K562 (cell line): ENCODE data around the gene CSTA. TPM values are rescaled to one million over a fixed set of nuclear protein-coding genes. Genes with fewer than 3 reads are reported as not detected.

Experiments
- ATAC-seq: fragments of 200-7000 bp; cut with Tn5 transposase; 3 replicates; pipeline ENCODE4 v1.9.1; 2020; ENCODE audit warnings: moderate library complexity
- BruUV-seq: library from RNA; stranded (reverse); fragments of 400-500 nt; replicated peaks from 2 replicates; lab custom pipeline; 2021; lab: Mats Ljungman, UMichigan
- CTCF ChIA-PET: fragments of 300-600 bp; formaldehyde crosslinking; extraction: SDS; loops from one replicate; lab custom pipeline; 2021; ENCODE audit warnings: low intra/inter-chr PET ratio; lab: Yijun Ruan, JAX
- POLR2A ChIA-PET: fragments of 300-600, 350-650 bp; sonication (Branson Sonifier 250); formaldehyde crosslinking; extraction: SDS; loops from one replicate; lab custom pipeline; 2021; ENCODE audit warnings: antibody characterized with exemption, inconsistent platforms; lab: Yijun Ruan, JAX
- DNase-seq, 4 experiments: peaks; one replicate each; pipeline versions ENCODE4 v3.0.0 to v3.0.0-alpha.2; 2011 to 2018; ENCODE audit warnings: low spot score in 3 of 4, mixed read lengths in 3 of 4; ENCODE audit errors: extremely low read depth in 1 of 4
- FAIRE-seq: peaks from 2 replicates; lab custom pipeline; 2011; peaks lifted over from hg19 to GRCh38; lab: Jason Lieb, UNC
- H2AFZ ChIP-seq: 2 replicates; pipeline ENCODE4 v1.6.0; 2011; ENCODE audit warnings: low read depth, low read length, control low read depth, inconsistent platforms
- H3K27ac ChIP-seq: fragments of 200-600 bp; 3 replicates; pipeline ENCODE4 v1.8.0; 2011; ENCODE audit warnings: low read depth, mild to moderate bottlenecking, control low read depth, inconsistent platforms, low read length, moderate library complexity, mixed read lengths; ENCODE audit errors: extremely low read depth
- H3K27me3 ChIP-seq, 2 experiments: fragments of 300-600 bp in 1 of 2; 2 replicates in 1 of 2; 3 replicates in 1 of 2; pipeline versions ENCODE4 v1.6.0 to v1.8.0; 2011; ENCODE audit warnings: inconsistent platforms in 2 of 2, low read length in 2 of 2, mild to moderate bottlenecking in 1 of 2, mixed read lengths in 1 of 2, moderate library complexity in 1 of 2; ENCODE audit not compliant: control insufficient read depth in 2 of 2, insufficient read depth in 2 of 2
- H3K36me3 ChIP-seq: fragments of 300-600 bp; 3 replicates; pipeline ENCODE4 v1.8.0; 2011; ENCODE audit warnings: mild to moderate bottlenecking, low read length, inconsistent platforms; ENCODE audit not compliant: control insufficient read depth, insufficient read depth
- H3K4me1 ChIP-seq, 2 experiments: fragments of 200-600 bp in 1 of 2; replicated peaks in 1 of 2; 2 replicates in 1 of 2; 3 replicates in 1 of 2; pipeline versions ENCODE4 v1.5.1 to v1.8.0; 2011; ENCODE audit warnings: inconsistent platforms in 2 of 2, low read length in 2 of 2, mild to moderate bottlenecking in 1 of 2, mixed read lengths in 1 of 2, moderate library complexity in 1 of 2; ENCODE audit not compliant: control insufficient read depth in 2 of 2, insufficient read depth in 2 of 2
- H3K4me2 ChIP-seq: 2 replicates; pipeline ENCODE4 v1.6.1; 2011; ENCODE audit warnings: low read length, control low read depth, inconsistent platforms, mixed read lengths; ENCODE audit not compliant: insufficient read depth
- H3K4me3 ChIP-seq: fragments of 200-600 bp; sonication (generic), shearing (Covaris generic); 2 replicates; pipeline ENCODE4 v1.5.1; 2016; ENCODE audit warnings: control low read depth, inconsistent platforms
- H3K79me2 ChIP-seq: fragments of 200-600 bp; 3 replicates; pipeline ENCODE4 v1.8.0; 2011; ENCODE audit warnings: low read length, inconsistent platforms; ENCODE audit not compliant: control insufficient read depth, insufficient read depth
- H3K9ac ChIP-seq, 2 experiments: 2 replicates each; pipeline versions ENCODE4 v1.6.0 to v1.6.1; 2011; ENCODE audit warnings: low read depth in 2 of 2, low read length in 2 of 2, control low read depth in 1 of 2, inconsistent platforms in 1 of 2, mild to moderate bottlenecking in 1 of 2, mixed read lengths in 1 of 2; ENCODE audit not compliant: insufficient read depth in 1 of 2
- H3K9me1 ChIP-seq: one replicate; pipeline ENCODE4 v1.6.0; 2011; ENCODE audit warnings: inconsistent platforms, mild to moderate bottlenecking, low read length, moderate library complexity; ENCODE audit not compliant: control insufficient read depth, insufficient read depth
- H3K9me3 ChIP-seq: replicated peaks from 2 replicates; pipeline ENCODE4 v1.5.1; 2011; ENCODE audit warnings: low read depth, low read length, inconsistent platforms; ENCODE audit not compliant: control insufficient read depth, insufficient read depth
- H4K20me1 ChIP-seq: replicated peaks from 2 replicates; pipeline ENCODE4 v1.6.1; 2011; ENCODE audit warnings: low read length, inconsistent platforms, mixed read lengths; ENCODE audit not compliant: control insufficient read depth, insufficient read depth
- CBX2 ChIP-seq: fragments of 200-600 bp; sonication (generic); IDR thresholded peaks from one replicate; pipeline ENCODE4 v1.6.1; 2012; ENCODE audit warnings: mild to moderate bottlenecking, low read length, inconsistent platforms; ENCODE audit not compliant: insufficient read depth, poor library complexity, severe bottlenecking
- ELF1 ChIP-seq: fragments of 200-800 bp; sonication (Bioruptor generic); IDR thresholded peaks from 2 replicates; pipeline ENCODE4 v1.6.1; 2016; ENCODE audit warnings: missing genetic modification characterization, missing compliant biosample characterization
- WGBS: fragments of 100-300 bp; shearing (Covaris generic); methylation state at CpG from one replicate; pipeline ENCODE4 v1.1.6; 2016; ENCODE audit warnings: low coverage, mixed read lengths; ENCODE audit not compliant: insufficient coverage; ENCODE audit errors: missing lambda C conversion rate; 5-methylcytosine and 5-hydroxymethylcytosine counted together
- in situ Hi-C: fragments of 300-500 bp; cut with MboI; formaldehyde crosslinking; loops from 4 replicates; pipeline ENCODE4 v1.15.0; 2018; ENCODE audit warnings: inconsistent platforms, mixed read lengths
- intact Hi-C: fragments of 100-400 bp; cut with micrococcal nuclease; formaldehyde crosslinking; loops from 2 replicates; pipeline ENCODE4 v1.14.2; 2022
- polyA plus RNA-seq, 8 experiments: library from polyadenylated mRNA; depleted of rRNA in 4 of 8; stranded (reverse) in 5 of 8; unstranded in 3 of 8; fragments of >200 nt; fragmentation: Nextera tagmentation in 2 of 8; fragmentation: Illumina TruSeq in 1 of 8; extraction: Ambion mirVana in 2 of 8; extraction: Trizol in 1 of 8; gene quantifications; 2 replicates each; pipeline versions ENCODE4 v1.2.1 to v1.2.3, GENCODE V29; 2011 to 2014; ENCODE audit warnings: inconsistent platforms in 1 of 8, missing spikeins in 1 of 8
- total RNA-seq, 7 experiments: library from RNA; depleted of rRNA in 6 of 7; stranded (reverse); fragments of >200 nt in 6 of 7; fragmentation: Illumina TruSeq in 2 of 7; extraction: Trizol in 2 of 7; gene quantifications; 2 replicates each; pipeline versions ENCODE4 v1.2.1 to v1.2.3, GENCODE V29; 2011 to 2021; ENCODE audit warnings: low replicate concordance in 1 of 7
- TF ChIP-seq, protein P1 (sequence below): fragments of 450-650 bp; IDR thresholded peaks from 2 replicates; pipeline ENCODE4 v1.6.1; 2016; ENCODE audit warnings: missing biosample characterization, missing genetic modification characterization

CSTA gene
- total and polyA plus RNA-seq, 9 of the 15 experiments (the other 6 are each of a cell fraction or from before 2014, with no cell fraction given), result 0.11 to 3.1 (median 1.1) TPM

DNA sequence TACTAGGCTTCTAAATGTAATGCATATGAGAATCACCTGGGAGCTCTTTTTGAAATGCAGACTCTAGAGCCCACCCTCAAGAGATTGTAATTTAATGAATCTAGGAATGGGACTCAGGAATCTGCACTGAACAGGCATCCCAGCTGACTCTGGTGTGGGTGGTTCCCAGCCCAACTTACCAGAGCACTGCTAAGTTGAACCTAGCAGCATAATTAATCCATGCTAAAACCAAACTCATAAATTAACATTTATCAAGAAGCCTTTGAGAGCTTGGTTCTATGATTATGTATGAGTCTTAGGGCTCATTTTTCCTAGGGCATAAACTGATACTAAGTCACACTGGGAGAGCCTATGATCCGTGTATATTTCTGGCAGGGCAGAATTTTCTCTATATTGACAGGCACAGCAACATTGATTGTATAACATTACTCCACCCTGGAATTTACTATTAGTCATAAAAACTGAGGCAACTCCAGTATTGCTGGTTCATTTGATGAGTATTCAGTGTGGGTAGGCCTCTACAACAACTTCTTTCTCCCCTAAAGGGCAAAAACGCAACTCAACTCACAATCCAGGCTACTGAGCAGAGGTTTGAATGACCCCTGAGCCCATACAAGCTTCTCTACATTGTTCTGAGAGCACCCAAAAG is 10.7 kb upstream of the CSTA start:
- Histone ChIP-seq H3K36me3 (no peaks in the 10 kb centered on the region), H3K4me2 (no peak overlapping the region), H3K27ac (no peak overlapping the region), H3K27me3 (peaks cover 0 to 6% of the 10 kb centered on the region in 2 experiments; a peak in 1 of 5 replicates), H3K9ac (no peak overlapping the region), H4K20me1 (no peaks in the 10 kb centered on the region), H3K9me1 (no peaks in the 10 kb centered on the region), H3K4me1 (no peaks in the 10 kb centered on the region; a peak in 1 of 5 replicates), H3K9me3 (no peaks in the 10 kb centered on the region), H3K79me2 (no peaks in the 10 kb centered on the region), H2AFZ (no peak overlapping the region), H3K4me3 (no peak overlapping the region)
- in situ Hi-C loops (no loop called here), intact Hi-C loops (no loop called here)
- CTCF ChIA-PET, result no interaction called here
- DNase-seq (no peak), ATAC-seq (no peak), FAIRE-seq (no peak)
- WGBS, result 0% methylated on average over 2 of the region's 2 CpGs
- no TSS peak for BruUV-seq
- POLR2A ChIA-PET, result interaction anchor here (0.5 to 1.5 kb wide), 2 partner anchors 8 to 9 kb away, joined by 3 read pairs; no protein-coding TSS in a partner anchor
- no peak for TF ChIP-seq ELF1
- TF ChIP-seq CBX2, result no peak

DNA sequence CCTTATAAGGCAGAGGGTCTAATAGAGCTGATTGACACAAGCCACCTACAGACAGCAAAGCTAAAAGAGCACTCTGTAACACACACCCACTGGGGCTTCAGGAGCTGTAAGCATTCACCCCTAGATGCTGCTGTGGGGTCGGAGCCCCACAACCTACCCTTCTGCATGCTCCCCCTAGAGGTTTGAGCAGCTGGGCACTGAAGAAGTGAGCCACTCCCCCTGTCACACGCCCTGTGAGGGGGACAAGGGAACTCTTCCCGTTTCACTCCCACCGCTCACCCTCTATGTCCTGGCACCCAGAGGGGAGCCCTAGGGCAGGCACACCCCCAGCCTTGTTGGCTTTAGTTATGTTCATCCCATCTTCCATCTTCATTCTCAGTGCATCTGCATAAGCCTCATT is 9.4 kb upstream of the CSTA start:
- POLR2A ChIA-PET, result interaction anchor here (1.5 kb wide), 1 partner anchor 10 kb away, joined by 3 read pairs; no protein-coding TSS in a partner anchor
- no peak for ATAC-seq

More for the DNA sequence above, 9.4 kb upstream of the CSTA start:
- CTCF ChIA-PET, result no interaction called here
- BruUV-seq, result no TSS peak
- no peak for FAIRE-seq
- intact Hi-C loops, result no loop called here
- no peaks in the 10 kb centered on the region for H3K36me3 ChIP-seq
- DNase-seq, result peak in 1 of 4 experiments; percentile 2
- H3K27me3 ChIP-seq, result peaks cover 0 to 6% of the 10 kb centered on the region in 2 experiments; a peak in 1 of 5 replicates
- H3K4me2 ChIP-seq, result no peak overlapping the region
- no peaks in the 10 kb centered on the region for H3K79me2 ChIP-seq
- H3K4me3 ChIP-seq, result no peak overlapping the region
- in situ Hi-C loops, result no loop called here
- TF ChIP-seq, protein P1, sequence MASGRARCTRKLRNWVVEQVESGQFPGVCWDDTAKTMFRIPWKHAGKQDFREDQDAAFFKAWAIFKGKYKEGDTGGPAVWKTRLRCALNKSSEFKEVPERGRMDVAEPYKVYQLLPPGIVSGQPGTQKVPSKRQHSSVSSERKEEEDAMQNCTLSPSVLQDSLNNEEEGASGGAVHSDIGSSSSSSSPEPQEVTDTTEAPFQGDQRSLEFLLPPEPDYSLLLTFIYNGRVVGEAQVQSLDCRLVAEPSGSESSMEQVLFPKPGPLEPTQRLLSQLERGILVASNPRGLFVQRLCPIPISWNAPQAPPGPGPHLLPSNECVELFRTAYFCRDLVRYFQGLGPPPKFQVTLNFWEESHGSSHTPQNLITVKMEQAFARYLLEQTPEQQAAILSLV (tag), result no peak
- no peak overlapping the region for H3K9ac ChIP-seq
- H3K4me1 ChIP-seq, result no peaks in the 10 kb centered on the region; a peak in 1 of 5 replicates
- no peaks in the 10 kb centered on the region for H4K20me1 ChIP-seq
- WGBS, result 6% methylated on average over 4 of the region's 4 CpGs
- no peak overlapping the region for H3K27ac ChIP-seq
- H3K9me1 ChIP-seq, result no peaks in the 10 kb centered on the region
- no peaks in the 10 kb centered on the region for H3K9me3 ChIP-seq
- no peak overlapping the region for H2AFZ ChIP-seq
